T-helper 2 cell (primary cell): ENCODE results near the gene PELI2.

ENCODE experiments used
- DNase-seq, 5 experiments: peaks; one replicate each; pipeline versions ENCODE4 v3.0.0 to v3.0.0-alpha.2; 2012 to 2022
- total RNA-seq, 2 donors: gene quantifications; one replicate each; lab custom pipeline; 2026; lab: John Stamatoyannopoulos, UW

The PELI2 gene, protein sequence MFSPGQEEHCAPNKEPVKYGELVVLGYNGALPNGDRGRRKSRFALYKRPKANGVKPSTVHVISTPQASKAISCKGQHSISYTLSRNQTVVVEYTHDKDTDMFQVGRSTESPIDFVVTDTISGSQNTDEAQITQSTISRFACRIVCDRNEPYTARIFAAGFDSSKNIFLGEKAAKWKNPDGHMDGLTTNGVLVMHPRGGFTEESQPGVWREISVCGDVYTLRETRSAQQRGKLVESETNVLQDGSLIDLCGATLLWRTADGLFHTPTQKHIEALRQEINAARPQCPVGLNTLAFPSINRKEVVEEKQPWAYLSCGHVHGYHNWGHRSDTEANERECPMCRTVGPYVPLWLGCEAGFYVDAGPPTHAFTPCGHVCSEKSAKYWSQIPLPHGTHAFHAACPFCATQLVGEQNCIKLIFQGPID
- 11.3 to 28.4 reads per million in 2 donors for total RNA-seq

DNA sequence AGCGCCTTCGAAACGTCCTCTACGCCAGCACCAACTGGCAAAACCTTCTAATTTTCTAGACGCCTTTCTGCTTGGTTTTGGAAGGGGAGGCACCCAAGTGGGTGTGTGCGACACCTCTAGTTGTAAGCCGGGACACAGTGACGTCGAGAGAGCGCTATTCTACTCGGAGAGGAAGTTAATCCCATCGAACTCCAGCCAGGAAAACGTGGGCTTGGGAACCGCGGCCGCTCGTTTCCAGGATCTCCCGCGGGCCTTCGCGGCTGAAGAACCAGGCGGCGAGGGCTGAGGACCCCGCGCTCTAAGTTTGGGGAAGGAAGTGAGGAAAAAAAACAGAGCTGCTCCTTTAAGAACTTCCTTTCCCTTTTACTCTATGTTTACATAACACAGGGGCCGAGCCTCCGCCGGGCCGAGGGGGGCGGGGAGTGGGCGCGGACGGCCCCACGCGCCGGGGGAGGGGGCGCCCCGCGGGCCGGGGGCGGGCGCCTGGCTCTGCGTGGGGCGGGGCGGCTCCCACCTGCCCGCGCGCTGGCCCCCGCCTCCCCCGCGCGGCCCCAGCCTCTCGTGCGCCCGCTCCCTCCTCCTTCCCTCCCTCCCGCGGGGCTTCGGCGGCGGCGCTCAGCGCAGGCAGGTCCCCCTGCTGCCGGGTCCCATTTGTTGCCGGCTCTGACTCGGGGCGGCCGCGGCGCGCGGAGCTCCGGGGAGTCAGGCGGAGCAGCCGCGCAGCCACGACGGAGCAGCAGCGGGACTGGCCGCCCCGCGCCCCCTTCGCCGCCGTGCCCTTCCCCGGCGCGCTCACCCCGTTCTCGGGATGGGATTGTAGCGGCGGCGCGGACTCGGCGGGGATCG lies at the start of gene PELI2:
Gene PELI2, plus strand, starts transcription at position 647 of the 846 bp plus-strand sequence. CDS start 250 bp downstream, outside the sequence.
- DNase-seq: peak; percentile 60 to 86 (median 75)

DNA sequence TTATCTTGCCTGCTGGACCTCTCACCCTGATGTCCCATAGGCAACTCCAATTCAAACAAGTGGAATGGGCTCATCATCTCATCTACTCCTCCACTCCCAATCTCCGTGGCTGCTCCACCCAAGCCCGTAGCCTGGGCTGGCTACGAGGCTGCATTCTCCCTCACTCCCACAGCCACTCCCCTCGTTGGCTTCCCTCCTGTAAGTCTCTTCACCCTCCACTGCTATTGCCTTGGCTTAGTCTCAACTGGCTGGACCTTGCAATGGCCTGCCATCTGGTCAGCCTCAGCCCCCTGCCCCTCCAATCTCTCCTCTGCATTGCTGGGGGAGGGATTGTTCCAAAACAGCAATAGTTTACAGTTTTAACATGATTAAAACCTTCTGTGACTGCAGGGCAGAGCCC lies 44.4 kb upstream of the PELI2 start:
- DNase-seq: no peak

DNA sequence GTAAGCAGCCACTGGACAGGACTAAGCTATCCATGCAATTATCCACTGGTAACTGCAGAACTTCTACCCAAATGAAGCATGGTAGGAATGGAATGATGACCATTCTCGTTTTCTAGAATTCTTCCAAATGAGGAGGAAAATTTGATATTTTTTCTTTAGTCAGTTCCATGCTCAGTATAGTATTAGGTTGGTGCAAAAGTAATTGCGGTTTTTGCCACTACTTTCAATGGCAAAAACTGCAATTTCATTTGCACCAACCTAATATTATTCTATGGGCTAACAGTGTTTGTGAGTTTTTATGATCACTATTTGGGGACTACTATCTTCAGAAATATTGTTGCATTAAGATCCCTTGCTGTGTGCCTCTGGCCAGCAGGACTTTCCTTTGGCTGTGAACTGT lies 42.9 kb upstream of the PELI2 start:
- DNase-seq: no peak

DNA sequence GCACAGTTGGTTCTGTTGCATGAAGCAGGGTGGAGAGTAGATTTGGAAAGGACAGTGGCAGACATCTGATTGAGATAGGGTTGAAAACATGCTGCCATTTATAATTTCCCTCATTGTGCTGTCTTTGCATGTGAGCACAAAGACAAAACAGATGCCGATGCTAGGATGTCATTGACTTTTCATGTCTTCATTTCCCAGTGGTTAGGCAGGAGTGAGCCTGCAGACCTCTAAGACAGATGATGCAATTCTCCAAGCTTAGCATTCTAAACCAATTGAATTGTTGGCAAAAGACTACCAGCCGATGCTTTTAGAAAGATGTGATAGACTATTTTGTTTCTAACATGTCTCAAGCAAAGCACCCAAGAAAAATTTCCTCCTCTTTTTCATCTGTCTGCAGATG lies 37.1 kb upstream of the PELI2 start:
- DNase-seq: no peak

DNA sequence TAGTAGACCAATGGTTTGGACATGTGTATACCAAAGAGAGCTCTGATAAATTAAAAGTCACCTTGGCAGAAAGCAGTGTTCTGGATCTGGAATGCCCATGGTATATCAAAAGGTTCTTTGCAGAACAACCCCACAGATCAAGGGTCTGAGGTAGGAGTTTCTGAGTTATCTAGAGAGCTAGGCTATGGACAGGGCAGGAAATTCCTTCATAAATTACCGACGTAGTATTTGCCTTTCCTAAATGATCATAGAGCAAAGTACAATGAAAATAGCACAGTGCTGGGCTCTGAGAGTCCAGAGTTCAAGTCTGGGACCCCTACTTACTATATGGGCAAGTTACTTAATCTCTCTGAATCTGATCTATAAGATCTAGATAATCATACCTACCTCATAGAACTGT lies 35.3 kb upstream of the PELI2 start:
- no peak for DNase-seq

DNA sequence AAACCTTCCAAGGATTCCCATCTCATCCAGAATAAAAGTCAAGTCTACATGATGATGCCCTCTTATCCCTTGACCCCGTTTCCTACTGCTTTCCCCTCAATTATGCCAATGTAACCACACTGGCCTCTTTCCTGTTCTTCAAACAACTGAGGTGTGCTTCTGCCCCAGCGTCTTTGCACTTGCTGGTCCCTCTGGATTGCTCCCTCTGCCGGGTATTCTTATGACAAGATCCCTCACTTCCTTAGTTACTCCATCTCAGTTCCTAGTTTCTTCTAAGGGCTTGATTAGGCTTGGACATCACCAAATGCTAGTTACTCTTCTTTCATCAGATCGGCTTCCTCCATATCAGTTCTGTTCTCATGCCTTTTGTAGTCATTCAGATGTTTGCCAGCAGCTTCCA lies 32.7 kb upstream of the PELI2 start:
- no peak for DNase-seq

DNA sequence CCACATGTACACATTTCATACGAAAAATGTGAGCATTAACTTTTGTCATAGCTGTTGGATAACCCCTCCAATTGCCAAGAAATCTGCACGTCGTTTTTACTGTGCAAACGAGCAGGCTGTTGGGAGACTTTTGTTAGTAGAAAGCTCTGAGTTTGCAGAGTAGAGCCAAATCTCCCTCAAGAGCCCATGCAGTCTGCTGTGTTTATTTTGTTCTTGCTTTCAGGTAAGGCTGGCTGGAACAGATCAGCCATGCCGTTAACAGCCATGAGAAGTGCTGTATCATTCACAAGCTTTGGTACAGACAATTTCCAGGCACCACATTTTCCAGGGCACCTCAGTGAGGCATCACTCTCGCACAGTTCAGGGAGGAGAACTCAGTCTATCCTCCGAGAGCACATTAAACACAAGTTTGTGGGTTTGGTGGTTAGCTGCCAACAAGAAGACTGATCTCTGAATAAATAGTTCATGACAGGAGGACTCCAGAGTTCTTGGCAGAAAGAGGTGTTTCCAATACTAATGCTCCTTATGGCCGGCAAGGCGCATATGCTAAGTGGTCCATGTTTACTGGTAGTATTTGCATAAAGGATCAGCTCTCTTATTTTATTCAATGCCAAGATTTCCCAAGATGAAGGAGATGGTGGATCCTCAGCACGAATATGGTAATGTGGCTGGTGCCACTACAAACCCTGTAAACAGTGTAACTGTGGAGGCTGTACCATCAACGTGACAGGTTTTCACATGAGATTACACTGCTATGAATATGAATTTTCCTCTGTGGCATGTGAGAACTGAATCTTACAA lies 30.3 kb upstream of the PELI2 start:
- DNase-seq: no peak

DNA sequence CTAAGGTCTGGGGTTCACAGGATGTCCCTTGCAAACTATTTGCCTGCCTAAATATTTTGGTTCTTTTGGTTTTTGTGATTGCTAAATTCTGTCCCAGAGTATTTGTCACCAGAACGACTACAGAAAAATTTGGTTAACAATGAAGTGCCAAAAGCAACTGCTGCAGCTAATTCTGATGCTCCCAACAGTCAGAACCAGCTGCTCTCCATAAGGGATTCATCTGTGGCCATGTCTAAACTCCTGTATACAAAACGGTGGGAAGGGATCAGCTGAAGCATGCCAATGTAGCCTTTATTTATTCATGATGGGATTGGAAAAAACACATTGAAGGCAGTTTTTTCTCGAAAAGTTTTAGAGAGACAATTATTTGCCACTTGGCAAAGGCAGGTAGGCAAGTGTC lies 29.3 kb upstream of the PELI2 start:
- no peak for DNase-seq

DNA sequence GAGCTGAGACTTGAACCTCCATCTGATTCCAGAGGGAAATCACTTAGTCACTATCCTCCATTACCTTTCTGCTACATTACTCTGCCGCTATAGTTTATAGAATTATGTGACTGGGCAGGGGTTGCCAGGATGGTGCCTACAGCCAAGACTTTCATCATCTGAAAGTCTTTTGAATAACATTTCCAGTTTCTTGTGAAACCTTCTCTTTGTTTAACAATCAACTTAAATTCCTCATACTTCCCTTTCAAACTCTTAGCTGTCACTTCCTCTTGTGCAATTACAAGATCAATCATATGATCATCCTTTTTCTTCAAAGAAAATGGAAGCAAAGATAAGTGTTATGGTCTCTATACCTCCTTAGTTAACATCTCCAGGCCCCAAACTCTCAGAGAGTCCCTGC lies 25.4 kb upstream of the PELI2 start:
- no peak for DNase-seq

DNA sequence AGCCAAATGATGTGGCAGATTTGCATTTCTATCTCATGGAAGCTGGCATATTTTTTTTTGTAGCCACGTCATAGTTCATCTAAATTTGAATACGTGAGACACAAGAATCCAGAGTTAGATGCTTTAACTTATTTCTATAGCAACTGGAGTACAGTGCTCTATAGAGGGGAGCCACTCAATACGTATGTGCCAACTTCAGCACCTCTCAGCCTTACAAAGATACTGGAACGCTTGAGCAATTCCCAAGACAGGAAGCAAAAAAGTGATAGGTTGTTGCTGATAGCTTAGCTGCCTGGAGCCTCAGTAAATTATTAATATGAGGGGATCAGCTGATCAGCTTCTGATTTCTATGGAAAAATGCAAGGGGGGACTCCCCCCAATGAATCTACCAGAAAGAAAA lies 24.1 kb upstream of the PELI2 start:
- no peak for DNase-seq

DNA sequence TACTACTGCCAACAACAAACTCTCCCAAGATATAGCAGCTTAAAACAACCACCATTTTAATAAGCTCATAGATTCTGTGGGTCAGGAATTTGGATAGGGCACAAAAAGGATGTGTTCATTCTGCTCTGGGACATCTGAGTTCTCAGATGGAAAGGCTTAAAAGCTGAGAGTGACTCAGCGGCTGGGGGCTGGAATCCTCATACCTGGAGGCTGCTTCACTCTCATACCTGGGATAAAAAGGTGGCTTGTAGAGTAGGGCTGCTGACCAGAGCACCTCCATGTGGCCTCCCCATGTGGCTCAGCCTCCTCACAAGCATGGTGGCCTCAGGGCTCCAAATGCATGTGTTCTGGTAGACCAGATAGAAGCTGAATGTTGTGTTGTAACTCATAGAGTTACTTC lies 20.2 kb upstream of the PELI2 start:
- DNase-seq: no peak

DNA sequence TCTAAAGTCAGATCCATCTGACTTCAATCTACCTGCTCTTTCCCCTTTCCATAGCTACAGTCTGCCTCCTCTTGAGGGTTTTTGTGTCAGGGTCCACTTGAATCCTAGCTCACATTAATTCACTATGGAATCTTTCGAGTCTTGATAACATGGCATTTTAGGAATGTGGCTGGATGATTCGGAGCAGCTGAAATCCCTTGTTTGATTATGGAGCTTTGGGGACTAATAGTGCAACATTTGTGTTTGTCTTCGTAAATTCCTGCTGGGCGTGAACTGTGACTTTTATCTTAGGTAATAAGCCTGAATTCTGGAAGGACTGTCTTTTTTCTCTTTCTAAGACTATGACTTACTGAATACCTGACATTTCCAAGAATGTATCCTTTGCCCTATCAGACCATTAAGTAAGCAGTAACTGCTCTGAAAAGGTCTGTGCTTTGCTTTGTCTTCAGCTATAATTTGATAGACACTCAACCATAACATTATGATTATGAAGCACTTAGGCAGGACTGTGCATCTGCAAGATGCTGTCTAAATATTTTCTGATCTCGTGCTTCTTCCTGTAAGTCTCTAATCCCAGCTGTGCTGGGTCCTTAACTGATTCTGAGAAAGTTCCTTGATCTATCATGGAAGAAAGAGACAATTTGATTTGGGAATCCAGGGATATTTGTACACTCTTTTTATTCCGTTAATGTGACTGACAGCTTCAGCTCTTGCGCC lies 19.0 kb upstream of the PELI2 start:
- DNase-seq: no peak

DNA sequence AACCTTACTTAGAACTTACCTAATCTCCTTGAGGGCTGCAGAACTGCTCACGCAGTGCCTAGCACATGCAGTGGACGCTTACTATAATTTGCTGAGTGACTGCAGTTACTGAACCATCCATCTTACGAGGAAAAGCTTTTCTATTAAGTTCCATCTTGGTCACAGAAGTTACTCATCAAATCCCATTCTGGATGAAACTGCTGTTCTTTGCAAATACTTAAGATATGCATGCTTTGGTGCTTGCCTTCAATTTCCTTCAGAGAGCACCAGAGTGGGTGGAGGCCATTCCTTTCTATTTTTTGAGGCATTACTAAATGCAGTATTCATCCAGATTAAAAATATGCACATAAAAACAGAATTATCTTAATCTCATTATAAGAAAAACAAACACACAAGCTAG lies 17.7 kb upstream of the PELI2 start:
- DNase-seq: no peak

DNA sequence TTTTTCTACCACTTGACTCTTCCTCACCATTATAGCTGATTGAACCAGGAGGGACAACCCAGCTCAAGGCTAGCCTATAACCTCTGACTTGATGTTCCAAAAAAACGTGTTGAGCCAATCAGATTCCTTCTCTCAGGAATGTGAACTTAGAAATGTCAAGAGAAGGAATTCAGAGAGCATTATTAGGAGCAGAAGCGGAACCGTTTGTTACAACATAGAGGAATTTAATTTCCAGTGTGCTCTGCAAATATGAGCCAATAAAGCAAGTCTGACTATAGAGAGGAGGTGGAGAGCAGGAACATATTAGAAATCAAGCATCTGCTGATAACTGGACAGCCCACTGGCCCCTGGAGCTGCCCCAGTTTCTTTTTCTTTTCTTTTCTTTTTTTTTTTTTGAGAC lies 15.3 kb upstream of the PELI2 start:
- DNase-seq: no peak

DNA sequence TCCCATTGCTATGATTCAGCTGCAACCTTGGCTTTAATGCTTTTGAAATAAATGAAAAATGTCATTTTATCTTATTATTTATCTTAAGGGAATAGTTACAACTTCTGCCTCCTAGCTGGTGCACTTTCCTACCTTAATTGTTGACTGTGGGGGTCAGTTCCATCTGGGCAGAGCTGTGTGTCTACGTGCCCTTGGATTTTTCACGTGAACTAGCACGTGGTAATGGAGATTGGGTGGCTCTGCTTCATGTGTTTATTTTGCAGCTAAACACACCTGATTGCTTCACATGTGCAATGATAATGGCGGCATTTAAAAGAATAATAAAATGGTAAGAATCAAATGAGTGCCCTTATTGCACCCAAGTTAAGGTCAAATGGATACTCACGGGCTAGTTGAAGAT lies 10.6 kb upstream of the PELI2 start:
- DNase-seq: no peak

DNA sequence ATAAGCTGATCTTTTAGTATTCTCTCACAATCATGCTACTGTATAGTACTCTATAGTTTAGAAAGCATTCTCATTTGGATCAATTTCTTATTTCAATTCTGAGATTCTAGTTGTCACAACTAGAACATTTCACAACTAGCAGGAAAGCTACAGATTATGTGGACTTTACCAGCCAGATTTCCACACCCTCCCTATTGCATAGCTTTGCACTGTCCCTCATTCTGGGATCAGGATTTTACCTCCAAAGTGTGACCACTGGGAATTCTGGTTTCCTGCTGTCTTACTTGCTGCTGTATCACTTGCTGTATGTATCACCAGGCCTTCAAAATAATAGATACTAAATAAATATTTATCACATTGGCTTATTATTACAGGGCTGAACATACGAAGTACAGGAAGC lies 10.2 kb upstream of the PELI2 start:
- no peak for DNase-seq

DNA sequence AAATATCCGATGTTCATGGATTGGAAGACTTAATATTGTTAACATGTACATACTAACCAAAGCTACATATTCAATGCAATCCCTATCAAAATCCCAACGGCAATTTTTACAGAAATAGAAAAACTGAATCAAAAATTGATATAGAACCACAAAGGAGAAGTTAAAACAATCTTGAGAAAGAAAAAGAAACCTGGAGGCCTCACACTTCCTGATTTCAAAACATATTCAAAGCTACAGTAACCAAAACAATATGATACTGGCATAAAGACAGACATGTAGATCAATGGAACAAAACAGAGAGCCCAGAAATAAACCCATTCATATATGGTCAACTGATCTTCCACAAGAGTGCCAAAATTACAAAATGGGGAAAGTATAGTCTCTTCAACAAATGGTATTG lies 5.4 kb upstream of the PELI2 start:
- no peak for DNase-seq

DNA sequence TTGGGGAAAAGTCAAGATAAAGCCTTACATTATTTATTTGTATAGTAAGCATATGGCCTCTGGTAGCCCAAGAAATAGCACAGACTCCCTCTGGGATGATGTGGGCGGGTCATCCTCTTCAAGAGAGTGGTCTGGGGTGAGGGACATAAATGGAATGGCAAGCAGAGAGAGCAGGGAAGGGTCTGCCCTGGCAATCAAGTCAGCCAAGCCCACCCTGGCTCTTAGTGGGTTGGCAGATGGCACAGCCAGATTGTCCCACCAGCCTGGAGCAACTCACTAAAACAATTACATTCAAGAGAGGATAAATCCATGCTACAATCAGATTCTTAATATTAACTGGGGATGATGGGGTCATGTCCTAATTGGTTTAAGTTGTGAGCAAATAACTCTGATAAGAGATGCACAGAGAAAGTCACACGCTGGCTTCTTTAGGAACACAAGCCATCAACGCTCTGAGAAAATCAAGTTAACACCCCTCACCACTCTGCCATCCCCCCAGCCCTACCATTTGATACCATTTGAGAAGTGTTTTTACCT lies 2.8 kb upstream of the PELI2 start:
- no peak for DNase-seq

DNA sequence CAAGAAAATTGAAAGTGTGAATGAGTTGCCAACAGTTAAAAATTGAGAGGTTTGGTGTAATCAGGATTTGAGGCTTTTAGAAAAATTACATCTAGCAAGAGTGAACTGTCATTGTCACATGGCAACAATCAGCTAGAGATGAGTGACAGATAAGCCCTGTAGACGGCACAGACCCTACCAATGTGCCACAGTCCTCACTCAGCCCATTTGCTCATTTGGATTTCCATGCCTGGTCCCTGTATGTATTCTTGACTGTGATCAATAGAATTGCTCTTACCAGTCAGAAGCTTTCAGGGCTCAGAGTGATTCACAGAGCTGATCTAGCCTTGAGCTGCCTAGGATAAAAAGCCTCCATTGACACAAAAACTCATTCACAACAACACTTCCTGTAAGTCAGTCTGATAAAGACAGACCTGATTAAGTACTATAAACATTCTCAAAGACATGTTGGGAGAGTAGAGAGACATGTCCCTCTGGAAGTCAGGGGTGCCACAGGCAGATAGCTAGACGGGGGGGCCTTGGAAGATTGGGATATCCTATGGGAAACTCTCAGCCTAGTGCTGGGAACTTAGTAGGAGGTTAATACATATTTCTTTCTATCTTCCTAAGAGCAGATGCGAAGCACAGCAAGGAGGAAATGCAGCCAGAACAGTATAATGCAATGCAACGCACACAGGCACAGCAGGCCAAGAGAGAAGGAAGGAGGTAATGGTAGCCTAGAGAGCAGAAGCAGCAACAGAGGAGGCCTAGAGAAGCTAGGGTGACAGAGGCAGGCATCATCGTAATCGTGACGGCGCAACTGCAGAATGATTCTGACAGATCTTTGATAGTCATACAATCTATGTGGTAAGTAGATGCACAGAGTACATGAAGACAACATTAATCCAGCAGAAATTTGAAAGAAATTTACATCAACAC lies 2.0 kb upstream of the PELI2 start:
- no peak for DNase-seq

DNA sequence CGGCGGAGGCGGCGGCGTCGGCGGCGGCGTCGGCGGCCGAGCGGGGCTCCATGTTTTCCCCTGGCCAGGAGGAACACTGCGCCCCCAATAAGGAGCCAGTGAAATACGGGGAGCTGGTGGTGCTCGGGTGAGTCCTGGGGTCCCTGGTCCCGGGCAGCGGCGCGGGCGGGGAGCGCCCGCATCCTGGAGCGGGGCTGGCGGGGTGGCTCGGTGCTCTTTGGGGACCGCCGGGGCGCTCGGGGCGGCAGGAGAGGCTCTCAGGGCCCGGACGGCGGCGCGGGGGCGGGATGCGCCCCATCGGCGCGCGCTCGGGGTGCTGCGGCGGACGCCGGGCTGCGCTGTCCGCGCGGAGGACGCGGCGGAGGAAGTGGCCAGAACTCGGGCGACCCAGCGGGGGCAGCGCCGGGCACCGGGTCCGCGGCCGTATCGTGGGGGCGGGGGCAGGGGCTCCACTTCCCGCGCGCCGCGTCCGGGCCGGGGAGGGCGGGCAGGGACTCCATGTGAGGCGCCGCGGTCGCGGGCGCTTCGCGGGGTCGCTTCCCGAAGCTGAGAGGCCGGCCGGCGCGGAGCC lies 485 bp downstream of the PELI2 start:
- DNase-seq: peak in 2 of 5 experiments; percentile 9 to 28
